Endothelial cell of umbilical vein (primary cell): ENCODE results near the gene NANOS2.

Source experiments
- MAX ChIP-seq: IDR thresholded peaks from 2 replicates; pipeline ENCODE4 v1.6.1; 2011; ENCODE audit not compliant: insufficient read depth, insufficient read length
- TF ChIP-seq, protein P1 (sequence below), 2 donors: IDR thresholded peaks; 1 replicate in 1 of 2; 2 replicates in 1 of 2; pipeline ENCODE4 v1.5.1; 2011; ENCODE audit warnings: low read length in 2 of 2, mild to moderate bottlenecking in 2 of 2, moderate library complexity in 2 of 2, control low read depth in 1 of 2, inconsistent platforms in 1 of 2, low read depth in 1 of 2; ENCODE audit not compliant: insufficient read depth in 1 of 2; ENCODE audit errors: extremely low read depth in 1 of 2

DNA sequence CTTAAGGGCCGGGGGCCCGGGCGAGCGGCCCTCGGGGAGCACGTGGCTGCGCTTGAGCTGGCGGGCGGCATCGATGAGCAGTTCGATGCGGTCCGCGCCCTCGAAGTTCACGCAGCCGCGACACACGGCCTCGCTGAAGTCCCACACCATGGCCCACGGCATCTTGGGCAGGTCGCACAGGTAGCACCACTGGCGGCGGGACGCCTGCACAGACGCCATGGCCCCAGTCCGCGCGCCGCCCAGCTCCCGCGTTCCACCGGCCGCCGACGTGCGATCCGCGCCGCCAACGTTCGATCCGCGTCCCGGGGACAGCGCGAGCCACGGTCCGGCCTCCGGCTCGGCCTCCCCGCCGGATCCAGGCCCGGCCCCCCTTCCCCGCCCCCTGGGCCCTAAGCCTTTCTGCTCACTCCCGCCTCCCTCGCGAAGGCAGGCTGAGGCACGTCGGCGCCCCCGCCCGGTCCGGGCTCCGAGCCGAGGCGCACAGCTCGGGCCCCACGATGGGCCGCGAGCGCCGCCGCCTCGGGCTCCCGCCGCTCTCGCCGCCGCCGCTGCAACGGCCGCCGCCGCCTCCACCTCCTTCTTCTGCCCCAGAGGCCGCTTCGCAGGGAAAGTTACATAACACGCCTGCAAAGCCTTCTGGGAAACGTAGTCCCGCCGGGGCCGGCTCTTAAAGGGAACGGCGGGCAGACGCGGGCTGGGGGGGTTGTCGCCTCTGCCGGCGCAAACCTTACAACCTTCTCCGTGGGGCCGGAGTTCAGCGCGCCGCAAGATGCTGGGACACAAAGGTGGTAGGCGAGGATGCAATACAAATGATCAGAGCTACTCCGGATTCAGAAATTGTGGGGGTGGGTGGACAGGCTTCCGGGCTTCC, 28.8 kb downstream of the NANOS2 start, which contains the start of gene IRF2BP1:
- TF ChIP-seq MAX: no peak
- TF ChIP-seq, protein P1, sequence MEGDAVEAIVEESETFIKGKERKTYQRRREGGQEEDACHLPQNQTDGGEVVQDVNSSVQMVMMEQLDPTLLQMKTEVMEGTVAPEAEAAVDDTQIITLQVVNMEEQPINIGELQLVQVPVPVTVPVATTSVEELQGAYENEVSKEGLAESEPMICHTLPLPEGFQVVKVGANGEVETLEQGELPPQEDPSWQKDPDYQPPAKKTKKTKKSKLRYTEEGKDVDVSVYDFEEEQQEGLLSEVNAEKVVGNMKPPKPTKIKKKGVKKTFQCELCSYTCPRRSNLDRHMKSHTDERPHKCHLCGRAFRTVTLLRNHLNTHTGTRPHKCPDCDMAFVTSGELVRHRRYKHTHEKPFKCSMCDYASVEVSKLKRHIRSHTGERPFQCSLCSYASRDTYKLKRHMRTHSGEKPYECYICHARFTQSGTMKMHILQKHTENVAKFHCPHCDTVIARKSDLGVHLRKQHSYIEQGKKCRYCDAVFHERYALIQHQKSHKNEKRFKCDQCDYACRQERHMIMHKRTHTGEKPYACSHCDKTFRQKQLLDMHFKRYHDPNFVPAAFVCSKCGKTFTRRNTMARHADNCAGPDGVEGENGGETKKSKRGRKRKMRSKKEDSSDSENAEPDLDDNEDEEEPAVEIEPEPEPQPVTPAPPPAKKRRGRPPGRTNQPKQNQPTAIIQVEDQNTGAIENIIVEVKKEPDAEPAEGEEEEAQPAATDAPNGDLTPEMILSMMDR (IDR thresholded peaks at IDR 0.05; ENCODE audit: extremely low read depth in 1 of 2, insufficient read depth in 1 of 2, low read depth in 1 of 2, low read length in 2 of 2): no peak
